HTR-8/SVneo (cell line): ENCODE measurements around the gene CAPN7.
A peak's percentile ranks its signal among the peaks of the same experiment; 100 is the strongest.

Source experiments
- DNase-seq: peaks from one replicate; pipeline ENCODE4 v3.0.0; 2011; ENCODE audit warnings: low spot score, mixed read lengths; ENCODE audit not compliant: insufficient read length
- FAIRE-seq: peaks from 2 replicates; lab custom pipeline; 2011; peaks lifted over from hg19 to GRCh38; lab: Jason Lieb, UNC

The CAPN7 gene

DNA sequence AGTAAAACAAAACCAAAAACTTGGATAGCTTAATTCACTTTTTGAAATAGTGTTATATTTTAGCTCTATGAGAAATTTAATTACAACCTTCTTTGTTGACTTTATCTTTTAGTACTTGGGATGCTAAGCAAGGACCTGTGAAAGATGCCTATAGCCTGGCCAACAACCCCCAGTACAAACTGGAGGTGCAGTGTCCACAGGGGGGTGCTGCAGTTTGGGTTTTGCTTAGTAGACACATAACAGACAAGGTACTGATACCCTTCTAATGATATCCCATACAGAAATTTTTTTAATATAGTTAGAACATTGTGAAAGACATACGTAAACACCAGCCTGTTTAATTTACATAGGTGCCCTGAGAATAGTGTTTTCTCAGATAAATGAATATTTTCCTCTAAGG is 35.3 kb downstream of the CAPN7 start:
- DNase-seq (peak; percentile 10), FAIRE-seq (no peak)

DNA sequence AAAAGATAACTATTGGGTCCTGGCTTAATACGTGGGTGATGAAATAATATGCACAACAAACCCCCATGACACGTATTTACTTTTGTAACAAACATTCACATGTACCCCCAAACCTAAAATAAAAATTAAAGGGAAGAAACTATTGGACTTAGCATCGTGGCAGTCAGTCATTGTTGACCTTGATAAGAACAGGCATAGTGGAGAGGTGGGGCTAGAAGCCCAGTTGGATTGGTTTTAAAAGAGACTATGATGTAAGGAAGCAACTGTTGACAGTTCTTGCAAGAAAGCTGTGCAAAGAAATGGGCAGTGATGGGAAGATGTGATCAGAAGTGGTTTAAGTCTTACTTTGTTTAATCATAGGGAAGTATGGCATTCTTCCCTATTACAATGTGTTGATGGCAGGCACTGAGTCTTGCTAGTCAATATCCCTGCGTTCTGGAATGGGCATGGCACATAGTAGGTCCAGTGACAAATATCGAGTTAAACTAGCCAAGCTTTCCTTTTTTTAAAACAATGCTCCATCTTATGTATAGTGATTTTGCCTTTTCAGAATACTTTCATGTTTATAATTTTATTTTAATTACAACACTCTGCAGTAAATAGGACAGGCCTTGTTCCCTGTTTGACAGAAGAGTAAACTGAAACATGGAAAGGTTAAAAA is 37.9 kb downstream of the CAPN7 start:
- FAIRE-seq = no peak

DNA sequence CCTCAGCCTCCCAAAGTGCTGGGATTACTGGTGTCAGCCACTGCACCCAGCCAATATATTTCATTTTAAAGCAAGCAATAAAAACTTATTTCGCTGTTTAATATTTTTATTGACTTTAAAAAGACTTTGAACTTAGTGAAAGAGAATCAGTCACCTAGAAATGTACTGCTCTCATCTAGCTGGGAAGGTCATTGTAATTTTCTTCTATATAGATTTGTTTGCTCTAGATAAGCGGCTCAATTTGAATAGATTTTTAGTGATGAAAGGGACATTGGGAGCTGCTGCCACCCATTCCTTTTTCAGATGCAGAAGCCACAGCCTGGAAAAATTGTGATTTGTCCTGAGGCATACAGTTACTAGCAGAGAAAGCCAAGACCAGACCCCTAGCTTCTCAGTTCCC is 40.1 kb downstream of the CAPN7 start:
- DNase-seq (no peak), FAIRE-seq (no peak)

More for the DNA sequence above, 37.9 kb downstream of the CAPN7 start:
- DNase-seq = no peak

DNA sequence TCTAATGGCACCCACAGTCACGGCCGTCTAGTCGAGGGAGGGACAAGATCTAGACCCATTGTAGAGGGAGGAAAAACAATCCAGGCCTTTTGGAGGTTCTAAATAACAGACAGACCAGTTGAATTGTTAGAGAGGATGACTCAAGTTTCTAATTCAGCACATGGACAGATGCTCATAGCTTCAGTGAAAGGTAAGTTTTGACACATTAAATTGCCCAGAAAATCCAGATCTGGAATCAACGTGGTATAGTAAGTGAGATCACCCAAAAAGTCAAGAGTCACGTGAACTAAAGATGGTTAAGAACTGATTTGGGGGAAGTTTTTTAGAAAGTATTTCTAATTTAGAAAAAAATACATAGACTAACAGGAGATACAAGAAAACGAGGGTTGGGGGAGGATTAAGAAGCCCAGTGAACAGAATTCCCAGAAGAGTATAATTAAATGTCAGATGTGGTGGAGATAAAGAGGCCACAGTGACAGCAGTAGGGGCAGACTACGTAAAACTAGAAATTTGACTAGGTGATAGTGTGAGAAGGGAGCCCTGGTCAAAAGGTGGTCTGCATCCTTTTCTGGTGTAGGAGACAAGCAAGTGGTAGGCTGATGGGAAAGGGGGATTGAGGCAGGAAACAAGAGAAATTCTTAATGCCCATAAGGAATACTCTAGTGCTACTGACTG is 47.1 kb downstream of the CAPN7 start:
- DNase-seq = no peak
- FAIRE-seq = no peak

DNA sequence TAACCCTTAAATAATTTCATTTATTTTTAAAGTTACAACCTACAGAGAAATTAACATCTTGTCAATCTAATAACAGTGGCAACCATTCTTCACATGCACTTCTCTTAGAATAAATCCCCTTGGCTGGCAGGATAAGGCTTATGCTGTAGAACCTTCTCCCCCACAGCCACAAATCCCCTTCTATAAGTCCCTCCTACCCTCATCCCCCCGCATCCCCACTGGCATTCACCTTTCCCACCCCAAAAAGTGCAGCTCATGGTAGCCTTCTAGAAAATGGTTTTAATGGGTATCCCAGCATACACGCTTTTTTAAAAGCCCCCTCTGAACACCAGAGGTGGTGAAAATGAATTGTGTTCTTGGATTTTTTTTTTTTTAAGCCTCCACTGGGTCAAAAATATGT is 49.2 kb downstream of the CAPN7 start:
- no peak for FAIRE-seq

DNA sequence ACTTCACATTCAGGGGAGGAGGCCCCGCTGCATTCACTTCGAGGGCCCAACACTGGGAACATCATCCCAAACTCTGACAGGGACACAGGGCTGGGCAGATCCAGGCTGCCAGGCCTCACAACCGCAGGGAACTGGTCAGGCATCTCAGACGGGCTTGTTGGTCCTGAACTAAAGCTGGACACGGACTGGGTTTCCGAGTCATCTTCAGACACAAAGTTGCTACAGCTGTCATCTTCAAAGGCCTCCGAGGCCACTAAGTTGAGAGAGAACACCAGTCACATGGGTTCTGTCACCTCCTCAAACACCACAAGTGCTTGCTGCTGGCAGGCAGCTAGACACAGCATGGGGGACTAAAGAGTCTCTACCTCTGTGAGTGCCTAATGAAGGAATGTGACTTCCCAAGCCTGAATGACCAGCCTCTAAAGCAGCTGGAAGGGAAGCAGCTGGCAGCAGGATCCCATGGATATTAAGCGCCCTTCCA is 50.9 kb downstream of the CAPN7 start:
- FAIRE-seq (no peak), DNase-seq (no peak)

More for the DNA sequence above, 49.2 kb downstream of the CAPN7 start:
- no peak for DNase-seq

DNA sequence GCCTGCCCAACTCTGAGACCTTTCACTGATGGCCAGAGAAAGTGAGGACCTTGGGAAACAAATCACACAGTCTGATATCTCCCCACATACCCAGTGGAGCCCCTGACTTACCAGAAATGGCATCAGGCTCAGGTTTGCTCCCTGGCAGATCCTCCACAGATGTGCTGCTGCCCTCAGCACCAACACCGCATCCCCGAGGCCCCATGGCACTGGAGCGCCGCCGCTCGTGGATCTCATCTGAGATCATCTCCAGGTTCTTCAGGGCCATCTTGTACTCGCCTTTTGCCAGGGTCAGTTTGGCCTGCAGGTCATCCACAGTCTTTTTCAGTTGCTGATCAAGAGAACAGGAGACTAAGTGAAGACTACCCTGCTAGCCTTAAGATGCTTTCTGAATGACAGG is 52.7 kb downstream of the CAPN7 start:
- FAIRE-seq (no peak), DNase-seq (no peak)

DNA sequence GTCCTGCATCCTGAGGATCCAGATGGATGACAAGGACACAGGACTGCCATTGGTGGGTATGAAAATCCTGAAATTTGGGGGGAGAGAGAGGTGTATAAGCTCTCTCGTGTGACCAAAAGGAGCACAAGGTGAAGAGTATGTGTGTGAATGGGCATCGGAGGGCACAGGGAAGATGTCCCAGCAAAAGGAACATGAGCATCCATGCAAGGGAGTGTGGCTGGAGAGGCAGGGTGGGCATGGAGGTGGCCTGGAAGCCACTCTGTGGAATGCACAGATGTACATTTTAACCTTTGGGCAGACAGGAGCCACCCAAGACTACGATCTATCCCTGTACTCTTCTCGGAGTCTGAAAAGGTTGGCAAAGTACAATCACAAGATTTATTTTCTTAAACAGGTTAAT is 54.5 kb downstream of the CAPN7 start:
- DNase-seq = no peak
- FAIRE-seq = no peak

DNA sequence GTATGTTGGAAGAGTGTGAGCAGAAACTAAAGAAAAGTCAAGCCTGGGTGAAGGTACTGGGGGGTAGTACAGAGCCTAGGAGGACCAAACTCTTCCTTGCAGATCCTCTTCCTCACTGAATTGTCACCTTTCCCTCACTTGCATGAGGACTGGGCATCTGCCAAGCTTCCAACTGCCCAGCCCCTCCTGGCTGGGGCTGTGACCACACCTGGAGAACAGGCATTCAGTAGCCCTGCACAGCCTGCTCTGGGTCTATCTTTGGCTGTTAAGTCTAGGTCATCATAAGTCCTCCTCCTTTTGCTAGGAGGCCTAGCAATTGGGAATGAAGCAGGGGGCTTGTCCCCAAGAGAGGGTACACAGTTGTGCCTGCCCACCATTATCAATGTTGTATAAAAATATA is 55.2 kb downstream of the CAPN7 start:
- FAIRE-seq (no peak), DNase-seq (no peak)

DNA sequence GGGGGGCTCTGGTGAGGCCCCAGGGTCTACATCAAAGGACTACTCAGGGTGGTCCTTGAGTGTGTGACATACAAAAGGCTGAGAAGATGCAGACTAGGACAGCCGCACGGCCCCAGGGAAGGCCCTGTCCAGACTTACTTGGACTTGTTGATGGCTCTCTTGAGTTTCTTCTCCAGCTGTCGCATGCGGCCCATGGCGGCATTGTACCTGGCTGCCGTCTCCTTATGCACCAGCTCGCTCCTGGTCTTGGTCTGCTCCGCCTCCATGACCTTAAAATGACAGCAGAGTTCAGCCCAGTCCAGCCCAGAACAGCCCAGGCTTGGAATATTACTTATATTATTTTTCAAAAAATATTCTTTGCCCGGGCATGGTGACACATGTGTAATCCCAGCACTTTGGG is 56.0 kb downstream of the CAPN7 start:
- DNase-seq = no peak
- no peak for FAIRE-seq

DNA sequence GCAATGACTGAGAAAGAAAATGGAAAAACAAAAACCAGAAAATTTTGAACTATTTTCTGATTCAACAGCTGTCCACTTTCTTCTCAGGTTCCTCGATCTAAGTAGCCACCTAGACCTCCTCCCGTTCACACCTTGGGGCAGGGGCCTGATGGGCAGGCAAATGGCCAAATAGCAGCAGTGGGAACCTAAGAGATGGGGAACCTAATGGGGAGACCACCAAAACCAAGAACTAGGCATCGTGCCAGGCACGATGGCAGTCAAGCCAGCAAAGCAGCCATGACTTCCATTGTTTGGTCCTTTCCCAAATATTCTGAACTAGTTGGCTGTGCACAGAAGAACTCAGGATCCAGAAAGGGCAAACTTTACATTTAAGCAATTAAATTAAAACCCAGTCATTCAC is 57.1 kb downstream of the CAPN7 start:
- no peak for DNase-seq
- FAIRE-seq = no peak

DNA sequence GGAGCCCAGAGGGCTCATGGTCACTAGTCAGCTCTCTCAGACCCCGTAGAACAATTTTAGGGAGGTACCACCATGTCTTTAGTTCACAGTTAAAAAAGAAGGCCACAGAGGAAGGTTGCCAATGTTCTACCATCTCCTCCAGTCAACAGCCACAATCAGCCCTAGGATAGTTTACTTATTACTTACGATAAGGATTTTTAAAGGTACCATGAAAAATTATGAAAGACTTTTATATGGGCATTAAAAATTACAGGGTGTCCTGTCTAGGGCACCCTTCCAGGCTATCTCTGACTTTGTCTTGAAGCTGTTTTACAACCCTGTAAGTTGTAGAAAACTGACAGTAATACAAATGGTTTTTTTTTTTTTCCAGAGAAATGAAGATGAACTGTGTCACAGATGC is 57.9 kb downstream of the CAPN7 start:
- DNase-seq (no peak), FAIRE-seq (no peak)

DNA sequence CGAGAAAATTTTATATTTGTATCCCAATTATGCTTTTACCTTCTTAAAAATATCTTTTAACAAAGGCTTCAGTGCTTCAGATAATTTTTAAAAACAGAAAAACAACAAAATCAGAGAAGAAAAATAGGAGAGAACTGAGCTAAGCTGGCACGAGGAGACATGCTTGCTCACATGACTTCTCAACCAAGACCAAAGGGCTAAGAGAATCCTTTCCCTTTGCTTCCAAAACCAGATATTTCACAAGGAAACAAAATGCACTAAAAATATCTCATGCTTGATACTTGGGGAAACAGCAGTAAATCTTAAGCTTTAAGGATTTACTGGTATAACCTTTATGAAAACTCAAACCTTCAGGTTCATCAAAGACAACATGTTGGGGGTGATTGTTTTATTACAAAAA is 58.4 kb downstream of the CAPN7 start:
- no peak for FAIRE-seq
- DNase-seq = no peak

DNA sequence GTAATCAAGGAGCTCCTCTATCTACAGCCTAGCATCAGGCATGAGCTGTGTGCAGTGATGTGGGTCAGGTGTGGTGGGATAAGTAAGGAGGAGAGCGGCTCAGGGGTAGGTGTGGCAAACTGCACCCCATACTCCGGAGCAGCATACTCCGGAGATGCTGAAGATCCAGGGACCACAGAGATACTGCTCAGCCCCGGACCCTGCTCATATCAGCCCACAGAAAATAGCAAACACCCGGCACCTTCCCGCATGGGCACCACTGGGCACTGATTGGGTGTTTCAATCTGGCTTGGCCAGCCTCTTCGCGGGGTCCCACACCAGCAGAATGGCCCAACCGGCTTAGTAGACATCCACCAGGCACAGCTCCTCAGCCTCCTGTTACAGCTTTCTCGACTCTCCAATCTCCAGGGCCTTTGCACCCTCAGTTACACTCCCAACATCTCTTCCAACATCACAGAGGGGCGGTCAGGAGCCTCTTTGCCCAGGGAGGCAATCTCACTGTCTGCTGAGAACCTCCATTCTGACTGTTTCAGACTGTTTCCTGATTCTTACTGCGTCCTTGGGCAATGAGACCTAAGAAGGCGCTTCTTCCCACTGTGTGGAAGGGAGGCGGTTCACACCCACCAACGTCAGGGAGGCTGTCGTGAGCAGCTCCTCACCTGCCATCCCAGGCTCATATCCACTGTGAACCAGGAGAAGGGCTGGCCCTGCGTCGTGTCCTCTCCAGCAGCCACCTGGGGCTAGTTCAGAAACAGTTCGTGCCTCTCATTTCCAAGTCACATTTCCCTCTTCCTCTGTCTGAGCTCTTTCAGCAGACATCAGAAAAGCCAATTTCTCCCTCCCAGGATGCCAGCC is 59.8 kb downstream of the CAPN7 start:
- no peak for DNase-seq
- FAIRE-seq = no peak

DNA sequence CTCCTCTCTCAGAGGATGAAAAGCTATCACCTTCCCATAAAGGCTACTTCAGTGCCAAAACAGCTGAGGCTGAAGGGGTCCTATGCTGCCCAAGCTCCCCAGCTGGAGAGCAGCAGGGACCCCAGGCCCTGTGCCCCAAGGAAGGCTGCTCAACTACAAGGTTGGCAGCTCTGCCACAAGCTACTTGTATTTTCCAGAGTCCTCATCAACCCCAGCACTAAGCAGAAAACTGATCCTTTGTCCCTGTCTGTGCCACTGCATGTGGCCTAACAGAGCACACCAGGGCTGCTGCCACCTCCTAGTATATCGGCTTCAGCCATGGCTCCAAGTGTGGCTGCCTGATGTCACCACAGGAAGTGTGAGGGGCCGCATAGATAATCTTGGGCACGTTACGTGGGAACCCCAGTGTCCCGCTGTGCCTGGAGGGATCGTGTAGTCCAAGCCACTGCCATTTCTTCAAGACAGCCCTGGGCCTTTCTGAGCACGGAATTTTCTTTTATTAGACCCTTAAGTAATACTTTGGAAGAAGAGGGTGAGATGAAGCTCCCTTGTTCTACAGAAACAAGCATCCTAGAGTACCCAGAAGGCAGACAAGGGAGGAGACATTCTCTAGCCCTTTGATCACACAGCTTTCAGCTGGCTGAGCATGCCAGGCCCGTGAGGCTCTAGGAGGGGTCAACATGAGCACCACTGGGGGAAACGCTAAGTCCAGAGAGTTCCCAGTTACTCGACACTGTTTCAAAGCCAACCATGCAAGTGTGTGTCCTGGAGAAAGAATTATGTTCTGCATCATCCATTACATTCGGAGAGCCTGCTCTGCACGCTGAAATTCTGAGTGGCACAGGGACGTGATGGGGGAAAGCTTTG is 60.7 kb downstream of the CAPN7 start:
- no peak for DNase-seq

DNA sequence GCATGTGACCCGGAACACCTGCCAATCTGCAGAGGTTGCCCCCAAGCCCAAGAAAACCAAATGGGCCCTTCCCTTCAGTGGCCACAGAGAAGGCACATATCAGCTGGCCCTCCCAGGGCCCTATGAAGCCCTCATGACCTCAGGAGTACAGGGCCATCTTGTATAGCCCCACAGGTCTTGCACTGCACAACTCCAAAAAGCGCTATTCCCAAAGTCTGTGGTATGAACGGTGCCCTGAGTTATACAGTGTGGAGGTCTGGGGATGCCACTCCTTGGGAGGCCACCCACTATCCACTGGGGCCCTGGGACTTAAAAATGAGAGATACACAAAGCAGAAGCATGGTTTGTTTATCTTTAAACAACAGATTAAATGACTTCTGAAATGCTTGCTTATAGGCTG is 61.5 kb downstream of the CAPN7 start:
- no peak for FAIRE-seq

More for the DNA sequence above, 60.7 kb downstream of the CAPN7 start:
- no peak for FAIRE-seq

DNA sequence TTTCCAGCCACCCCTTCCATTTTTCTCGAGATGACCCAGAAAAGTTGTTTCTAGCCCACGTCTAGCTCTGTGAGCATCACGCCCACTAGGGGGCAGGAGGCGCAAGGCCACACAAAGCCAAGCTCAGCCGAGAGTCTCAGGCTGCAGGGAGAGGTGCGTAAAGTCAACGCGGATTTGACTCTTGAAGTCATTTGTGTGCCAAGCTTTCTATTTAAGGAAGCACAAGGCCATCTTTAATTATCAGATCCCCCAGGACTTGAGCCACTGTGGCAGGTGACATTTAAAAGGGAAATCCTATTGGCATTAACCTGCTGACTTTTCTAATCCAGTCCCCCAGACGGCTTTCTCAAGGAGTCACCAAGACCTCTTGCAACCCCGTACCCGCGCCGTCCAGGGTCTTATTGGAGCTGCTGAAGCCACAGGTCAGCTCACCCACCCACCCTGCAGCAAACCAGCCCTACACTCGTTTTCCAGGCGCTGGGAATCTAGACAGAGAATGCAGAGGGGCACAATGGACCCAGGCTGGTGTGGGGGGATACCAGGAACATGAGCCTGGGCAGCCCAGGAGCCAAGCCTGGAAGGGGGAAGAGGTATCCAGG is 62.1 kb downstream of the CAPN7 start:
- no peak for FAIRE-seq
- peak; percentile 87 for DNase-seq

More for the DNA sequence above, 61.5 kb downstream of the CAPN7 start:
- no peak for DNase-seq

DNA sequence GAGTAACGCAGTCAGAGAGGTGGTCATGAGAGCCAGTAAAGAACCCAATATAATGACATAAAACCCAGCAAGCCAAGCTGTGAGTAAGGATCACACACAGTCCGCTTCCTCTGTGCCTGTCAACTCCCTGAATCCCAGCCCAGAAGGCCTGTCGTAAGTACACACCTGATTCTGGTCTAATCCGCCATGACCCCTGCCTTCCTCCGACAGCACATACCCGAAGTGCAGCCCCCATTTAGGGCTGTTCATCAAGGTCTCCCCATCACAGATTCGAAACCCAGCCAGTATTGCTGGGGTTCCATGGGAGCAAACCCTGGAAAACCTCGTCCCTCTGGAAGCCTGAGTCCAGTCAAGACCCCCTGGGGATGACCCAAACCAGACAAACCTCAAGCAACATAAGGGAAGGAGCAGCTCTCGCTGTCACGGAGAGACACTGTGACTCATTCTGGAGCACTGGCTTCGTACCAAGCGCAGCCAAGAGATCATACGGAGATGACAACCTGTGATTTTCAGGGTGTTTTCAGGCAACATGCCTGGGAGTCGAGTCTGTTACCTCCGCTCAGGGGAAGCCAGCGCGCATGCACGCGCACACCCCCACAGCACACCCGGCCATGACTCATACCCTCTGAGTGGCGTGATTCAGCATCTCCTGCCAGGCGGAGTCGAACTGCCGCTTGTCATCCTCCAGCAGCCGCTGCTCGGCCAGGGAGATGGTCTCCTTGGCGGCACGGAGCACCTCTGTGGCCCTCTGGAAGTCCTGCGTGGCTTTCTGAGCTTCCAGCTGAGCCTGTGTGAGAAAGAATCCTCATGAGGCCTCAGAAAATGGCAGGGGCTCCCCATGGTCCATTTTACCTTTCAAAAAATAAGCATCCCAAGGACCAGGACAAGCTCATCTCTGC is 63.3 kb downstream of the CAPN7 start:
- FAIRE-seq (peak; percentile 91), DNase-seq (peak; percentile 98)

DNA sequence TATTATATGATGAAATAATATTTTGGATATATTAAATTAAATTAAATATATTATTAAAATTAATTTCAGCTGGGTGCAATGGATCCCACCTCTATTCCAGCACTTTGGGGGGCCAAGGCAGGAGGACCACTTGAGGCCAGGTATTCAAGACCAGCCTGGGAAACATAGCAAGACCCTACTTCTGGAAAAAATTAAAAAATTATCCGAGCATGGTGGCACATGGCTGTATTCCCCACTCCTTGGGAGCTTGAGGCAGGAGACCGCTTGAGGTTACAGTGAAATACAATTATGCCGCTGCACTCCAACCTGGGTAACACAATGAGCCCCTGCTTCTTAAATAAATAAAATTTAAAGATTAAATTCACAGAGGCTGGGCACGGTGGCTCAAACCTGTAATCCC is 65.0 kb downstream of the CAPN7 start:
- DNase-seq = no peak
- no peak for FAIRE-seq
